HG03097 (cell line): ENCODE measurements around the gene ITPR2.
"Not testable (repeated sequence)": the region's sequence is repeated elsewhere in the genome, so short reads cannot be mapped to it uniquely, and the experiment has no call there.

Source experiments
- ATAC-seq: cut with Tn5 transposase; IDR thresholded peaks from one replicate; pipeline ENCODE4 v1.9.1; 2021; ENCODE audit not compliant: unreplicated experiment, low FRiP score

The ITPR2 gene

GRCh38 chr12:26791301-26791791, 41.6 kb downstream of the ITPR2 start:
- ATAC-seq, result no peak

- no peak for ATAC-seq
These were observed 42.4 kb downstream of the ITPR2 start for GRCh38 chr12:26790645-26790994.

DNA sequence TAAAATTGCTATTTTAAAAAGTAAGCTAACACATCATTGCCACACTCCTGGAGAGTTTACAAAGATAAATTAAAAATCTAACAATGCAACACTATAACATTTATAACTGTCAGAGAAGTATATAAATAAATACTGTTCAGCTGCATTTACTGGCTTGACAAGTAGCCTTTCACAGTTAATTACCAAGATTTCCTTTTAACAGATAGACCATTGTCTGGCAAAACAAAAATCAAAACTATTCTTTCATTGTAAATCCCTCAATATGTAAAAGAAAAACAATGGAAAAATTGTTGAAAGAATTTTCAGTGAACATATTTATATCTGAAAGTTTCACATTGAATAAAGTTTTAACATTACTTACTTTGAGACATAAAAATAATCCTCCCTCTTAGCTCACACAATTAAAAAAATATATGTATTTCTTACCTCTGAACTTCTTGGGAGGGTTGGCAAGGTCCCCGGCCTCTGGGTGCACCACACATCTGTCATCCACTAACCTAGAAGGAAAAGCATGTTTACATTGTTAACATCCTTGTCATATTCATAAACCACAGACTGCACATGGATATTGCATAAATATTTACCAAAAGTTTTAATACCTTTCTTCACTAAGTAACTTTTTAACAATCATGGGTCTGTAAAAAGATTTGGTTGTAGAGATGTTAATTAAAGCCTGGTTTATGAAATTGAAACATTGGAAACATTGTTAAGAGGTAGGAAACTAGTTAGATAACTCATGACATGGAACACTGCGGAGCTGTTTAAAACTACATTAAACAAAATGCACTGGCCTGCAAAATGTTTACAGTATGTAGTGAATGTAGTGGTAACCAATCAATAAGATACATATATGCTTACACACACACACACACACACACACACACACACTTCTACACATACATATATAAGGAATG, 43.0 kb downstream of the ITPR2 start:
- ATAC-seq, result no peak

- no peak for ATAC-seq
These were observed 46.0 kb downstream of the ITPR2 start for GRCh38 chr12:26786865-26787514.

DNA sequence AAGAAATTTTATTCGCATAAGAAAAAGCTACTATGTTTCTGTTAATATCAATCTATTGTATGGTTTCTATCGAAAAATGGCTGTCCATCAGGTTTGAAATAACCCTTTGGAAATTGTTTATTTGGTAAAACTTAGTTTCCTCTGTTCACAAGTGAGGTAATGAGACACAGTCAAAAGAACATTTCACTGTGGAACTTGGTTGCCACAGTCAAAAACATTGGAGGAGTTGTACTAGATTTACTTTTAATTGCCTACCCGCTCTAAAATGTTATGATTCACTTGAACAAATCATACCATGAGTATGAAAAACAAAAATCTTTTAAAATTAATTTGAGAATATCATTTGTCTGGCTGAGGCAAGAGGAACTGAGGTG, 46.5 kb downstream of the ITPR2 start:
- ATAC-seq, result no peak

DNA sequence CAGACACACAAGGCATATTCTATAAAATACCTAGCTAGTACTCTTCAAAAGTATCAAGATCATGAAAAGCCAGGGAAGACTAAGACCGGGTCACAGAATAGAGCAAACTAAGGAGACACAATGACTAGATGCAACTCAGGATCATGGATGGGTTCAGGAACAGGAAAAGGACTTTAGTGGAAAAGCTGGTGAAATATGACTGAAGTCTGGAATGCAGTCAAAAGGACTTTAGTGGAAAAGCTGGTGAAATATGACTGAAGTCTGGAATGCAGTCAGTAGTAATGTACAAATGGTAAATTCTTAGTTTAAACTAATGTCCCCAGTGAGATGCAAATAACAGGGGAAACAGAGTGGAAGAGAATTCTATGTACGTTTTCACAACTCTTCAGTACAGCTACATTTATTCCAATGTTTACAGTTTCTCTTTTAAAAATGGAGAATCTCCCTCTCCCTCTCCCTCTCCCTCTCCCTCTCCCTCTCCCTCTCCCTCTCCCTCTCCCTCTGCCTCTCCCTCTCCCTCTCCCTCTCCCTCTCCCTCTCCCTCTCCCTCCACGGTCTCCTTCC, 49.1 kb downstream of the ITPR2 start:
- ATAC-seq, result not testable (repeated sequence)

- ATAC-seq, result no peak
These were observed 49.9 kb downstream of the ITPR2 start for GRCh38 chr12:26783131-26783526.

- no peak for ATAC-seq
These were observed 50.4 kb downstream of the ITPR2 start for GRCh38 chr12:26782372-26783130.

- not testable (repeated sequence) for ATAC-seq
These were observed 52.3 kb downstream of the ITPR2 start for GRCh38 chr12:26780656-26781055.

DNA sequence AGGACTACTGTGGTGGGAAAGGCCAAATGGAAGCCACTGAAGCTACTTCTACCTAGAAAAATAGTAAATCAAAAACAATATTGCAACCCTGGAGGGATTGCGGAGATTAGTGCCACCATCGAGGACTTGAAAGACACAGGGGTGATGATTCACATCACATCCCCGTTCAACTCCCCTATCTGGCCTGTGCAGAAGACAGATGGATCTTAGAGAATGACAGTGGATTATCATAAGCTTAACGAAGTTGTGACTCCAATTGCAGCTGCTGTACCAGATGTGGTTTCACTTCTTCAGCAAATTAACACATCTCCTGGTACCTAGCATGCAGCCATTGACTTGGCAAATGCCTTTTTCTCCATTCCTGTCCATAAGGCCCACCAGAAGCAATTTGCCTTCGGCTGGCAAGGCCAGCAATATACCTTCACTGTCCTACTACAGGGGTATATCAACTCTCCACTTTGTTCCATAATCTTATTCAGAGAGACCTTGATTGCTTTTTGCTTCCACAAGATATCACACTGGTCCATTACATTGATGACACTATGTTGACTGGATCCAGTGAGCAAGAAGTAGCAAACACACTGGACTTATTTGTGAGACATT, 54.7 kb downstream of the ITPR2 start:
- not testable (repeated sequence) for ATAC-seq

DNA sequence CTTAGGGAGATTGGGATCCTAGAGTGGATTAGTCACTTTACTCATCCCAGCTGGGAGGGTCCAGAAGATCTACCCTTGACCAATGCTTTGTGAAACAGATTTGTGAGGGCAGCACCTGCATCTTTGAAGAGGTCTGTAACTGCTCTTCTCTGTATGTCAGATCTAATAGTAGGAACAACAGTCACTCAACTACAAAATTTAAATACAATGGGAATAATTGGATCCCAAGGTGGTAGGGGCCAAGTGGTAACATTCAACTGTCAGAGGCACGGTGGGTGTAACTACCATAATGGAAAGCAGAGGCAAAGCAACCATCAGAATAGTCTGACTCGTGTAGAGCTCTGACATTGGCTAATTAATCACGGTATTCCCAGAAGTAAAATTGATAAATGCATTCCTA, 55.8 kb downstream of the ITPR2 start:
- no peak for ATAC-seq

GRCh38 chr12:26775991-26776390, 57.0 kb downstream of the ITPR2 start:
- ATAC-seq, result not testable (repeated sequence)

GRCh38 chr12:26773313-26774104, 59.5 kb downstream of the ITPR2 start:
- no peak for ATAC-seq

DNA sequence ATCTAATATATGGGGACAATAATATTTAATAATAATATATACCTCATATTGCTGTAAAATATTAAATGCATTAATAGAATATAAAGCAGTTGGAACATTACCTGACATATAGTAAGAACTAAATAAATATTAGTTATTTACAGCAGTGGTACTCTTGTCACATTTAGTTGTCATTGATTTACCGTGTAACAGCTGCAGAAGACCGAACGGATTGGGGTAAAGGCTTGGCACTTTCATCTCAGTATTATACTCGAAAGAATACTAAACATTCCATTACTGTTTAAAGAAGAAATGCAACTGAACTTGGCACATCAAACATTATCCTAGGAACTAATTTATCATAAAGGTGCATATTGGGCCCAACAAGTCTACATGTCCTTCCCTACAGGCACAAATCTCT, 61.1 kb downstream of the ITPR2 start:
- ATAC-seq, result no peak

DNA sequence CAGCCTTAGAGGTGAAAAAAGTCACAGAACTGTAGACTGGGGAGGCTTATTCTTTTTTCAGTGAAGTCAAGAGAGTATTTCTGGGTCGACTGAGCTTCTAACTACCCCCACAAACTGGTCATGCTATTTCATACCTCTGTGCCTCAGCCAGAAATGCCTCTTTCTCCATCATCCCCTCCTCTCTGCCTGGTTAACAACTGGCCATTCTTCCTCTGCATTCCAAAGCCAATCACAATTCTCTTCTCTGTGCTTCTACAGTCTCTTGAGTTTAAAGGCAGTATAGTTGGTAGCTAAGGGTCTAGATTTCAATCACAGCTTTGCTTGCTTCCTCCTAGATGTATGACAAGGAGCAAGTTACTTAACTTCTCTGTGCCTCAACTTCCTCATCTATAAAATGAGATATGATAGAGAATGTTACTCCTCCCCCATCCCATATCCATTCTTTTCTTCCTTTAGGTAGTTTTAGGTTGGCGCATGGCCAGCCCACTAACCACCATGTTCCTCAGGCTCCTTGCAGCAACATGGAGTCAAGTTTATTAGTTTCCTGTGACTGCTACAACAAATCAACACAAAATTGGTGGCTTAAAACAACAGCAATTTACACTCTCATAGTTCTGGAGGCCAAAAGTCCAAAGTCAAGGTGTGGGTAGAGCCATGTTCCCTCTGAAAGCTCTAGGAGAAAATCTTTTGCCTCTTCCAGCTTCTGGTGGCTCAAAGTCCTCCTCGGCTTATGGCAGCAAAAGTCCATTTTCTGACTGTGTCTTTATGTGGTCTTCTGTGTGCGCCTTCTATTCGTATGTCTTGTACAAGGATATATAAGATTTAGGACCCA, 62.5 kb downstream of the ITPR2 start:
- no peak for ATAC-seq

DNA sequence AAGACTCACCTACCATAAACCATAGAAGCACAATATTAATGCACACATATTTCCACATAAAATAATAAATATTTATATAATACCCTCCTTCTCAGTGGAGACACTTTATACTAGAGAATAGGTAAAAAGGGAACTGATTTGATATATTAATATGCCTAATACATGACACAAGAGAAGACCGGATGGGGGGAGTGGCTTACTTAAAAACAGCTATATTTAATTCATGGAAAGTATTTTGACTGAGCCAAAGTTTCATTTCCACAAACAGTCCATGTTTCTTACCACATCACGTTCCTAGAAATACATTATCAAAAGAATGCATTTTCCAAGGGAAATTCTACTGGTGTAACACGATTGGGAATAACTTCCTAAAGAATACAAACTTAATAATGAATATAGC, 63.4 kb downstream of the ITPR2 start:
- ATAC-seq, result peak; percentile 10

- peak; percentile 60 for ATAC-seq
These were observed 64.1 kb downstream of the ITPR2 start for GRCh38 chr12:26768611-26769603.

- ATAC-seq, result no peak
These were observed 65.1 kb downstream of the ITPR2 start for GRCh38 chr12:26767865-26768264.
